Ovary (tissue), 3 donors: ENCODE results near the gene RAB9A.

ENCODE experiments used
- EP300 ChIP-seq: sonication (generic); formaldehyde crosslinking; IDR thresholded peaks from one replicate; pipeline ENCODE4 v1.6.1; 2017; ENCODE audit warnings: antibody characterized with exemption
- POLR2A ChIP-seq: fragments of 450-650 bp; IDR thresholded peaks from one replicate; pipeline ENCODE4 v1.6.1; 2017; ENCODE audit warnings: antibody characterized with exemption, mild to moderate bottlenecking, moderate library complexity
- TF ChIP-seq, protein P1 (sequence below), 3 donors: fragments of 450-650 bp in 2 of 3; fragments of 200-600 bp in 1 of 3; IDR thresholded peaks; one replicate each; pipeline versions ENCODE4 v1.5.1 to v1.8.0; 2016 to 2022; ENCODE audit warnings: antibody characterized with exemption in 3 of 3, mild to moderate bottlenecking in 1 of 3
- donor health status: DM: no; HTN: no; CAD: no.

GRCh38 chrX:13754765-13755164 lies 65.8 kb downstream of the RAB9A start:
- TF ChIP-seq, protein P1, sequence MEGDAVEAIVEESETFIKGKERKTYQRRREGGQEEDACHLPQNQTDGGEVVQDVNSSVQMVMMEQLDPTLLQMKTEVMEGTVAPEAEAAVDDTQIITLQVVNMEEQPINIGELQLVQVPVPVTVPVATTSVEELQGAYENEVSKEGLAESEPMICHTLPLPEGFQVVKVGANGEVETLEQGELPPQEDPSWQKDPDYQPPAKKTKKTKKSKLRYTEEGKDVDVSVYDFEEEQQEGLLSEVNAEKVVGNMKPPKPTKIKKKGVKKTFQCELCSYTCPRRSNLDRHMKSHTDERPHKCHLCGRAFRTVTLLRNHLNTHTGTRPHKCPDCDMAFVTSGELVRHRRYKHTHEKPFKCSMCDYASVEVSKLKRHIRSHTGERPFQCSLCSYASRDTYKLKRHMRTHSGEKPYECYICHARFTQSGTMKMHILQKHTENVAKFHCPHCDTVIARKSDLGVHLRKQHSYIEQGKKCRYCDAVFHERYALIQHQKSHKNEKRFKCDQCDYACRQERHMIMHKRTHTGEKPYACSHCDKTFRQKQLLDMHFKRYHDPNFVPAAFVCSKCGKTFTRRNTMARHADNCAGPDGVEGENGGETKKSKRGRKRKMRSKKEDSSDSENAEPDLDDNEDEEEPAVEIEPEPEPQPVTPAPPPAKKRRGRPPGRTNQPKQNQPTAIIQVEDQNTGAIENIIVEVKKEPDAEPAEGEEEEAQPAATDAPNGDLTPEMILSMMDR (IDR thresholded peaks at IDR 0.05) = no peak
- TF ChIP-seq POLR2A = no peak
- no peak for TF ChIP-seq EP300
